Measurements from ENCODE around the gene MEGF11. TPM values are rescaled to one million over a fixed set of nuclear protein-coding genes. Genes with fewer than 3 reads are reported as not detected.

Gene MEGF11
- total RNA-seq, 2 donors from 2014 or later: not detected

DNA sequence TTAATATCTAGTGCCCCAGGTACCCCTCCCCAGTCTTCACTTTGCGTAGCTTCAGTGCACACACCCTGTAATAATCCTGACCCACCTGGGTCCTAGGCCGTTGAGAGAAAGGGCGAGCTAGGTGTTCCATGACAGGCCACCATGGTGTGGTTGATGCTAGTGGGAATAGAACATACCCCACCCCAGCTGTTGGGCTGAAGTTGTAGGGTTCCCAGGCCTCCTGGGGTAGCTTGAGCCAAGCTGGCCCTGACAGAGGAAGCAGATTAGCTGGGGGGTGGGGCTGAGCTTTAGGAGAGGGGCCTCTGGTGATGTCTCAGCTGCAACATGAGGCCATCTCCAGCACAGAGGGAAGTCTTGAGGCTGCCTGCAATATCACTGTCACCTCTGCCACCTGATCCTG lies 343.7 kb downstream of the MEGF11 start:
- H3K9ac ChIP-seq (ENCODE audit: low read depth in 2 of 2, low read length in 2 of 2): no peak overlapping the region
- no peak overlapping the region for H3K27ac ChIP-seq
- TF ChIP-seq, protein P1, sequence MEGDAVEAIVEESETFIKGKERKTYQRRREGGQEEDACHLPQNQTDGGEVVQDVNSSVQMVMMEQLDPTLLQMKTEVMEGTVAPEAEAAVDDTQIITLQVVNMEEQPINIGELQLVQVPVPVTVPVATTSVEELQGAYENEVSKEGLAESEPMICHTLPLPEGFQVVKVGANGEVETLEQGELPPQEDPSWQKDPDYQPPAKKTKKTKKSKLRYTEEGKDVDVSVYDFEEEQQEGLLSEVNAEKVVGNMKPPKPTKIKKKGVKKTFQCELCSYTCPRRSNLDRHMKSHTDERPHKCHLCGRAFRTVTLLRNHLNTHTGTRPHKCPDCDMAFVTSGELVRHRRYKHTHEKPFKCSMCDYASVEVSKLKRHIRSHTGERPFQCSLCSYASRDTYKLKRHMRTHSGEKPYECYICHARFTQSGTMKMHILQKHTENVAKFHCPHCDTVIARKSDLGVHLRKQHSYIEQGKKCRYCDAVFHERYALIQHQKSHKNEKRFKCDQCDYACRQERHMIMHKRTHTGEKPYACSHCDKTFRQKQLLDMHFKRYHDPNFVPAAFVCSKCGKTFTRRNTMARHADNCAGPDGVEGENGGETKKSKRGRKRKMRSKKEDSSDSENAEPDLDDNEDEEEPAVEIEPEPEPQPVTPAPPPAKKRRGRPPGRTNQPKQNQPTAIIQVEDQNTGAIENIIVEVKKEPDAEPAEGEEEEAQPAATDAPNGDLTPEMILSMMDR (IDR thresholded peaks at IDR 0.05): no peak
- intact Hi-C loops (cut with DNase I): no loop called here
- H3K9me3 ChIP-seq: no peaks in the 10 kb centered on the region
- no peak for DNase-seq
- no peaks in the 10 kb centered on the region for H3K27me3 ChIP-seq
- H3K36me3 ChIP-seq: no peaks in the 10 kb centered on the region
- H3K4me3 ChIP-seq: no peak overlapping the region
- H3K4me1 ChIP-seq: no peaks in the 10 kb centered on the region

DNA sequence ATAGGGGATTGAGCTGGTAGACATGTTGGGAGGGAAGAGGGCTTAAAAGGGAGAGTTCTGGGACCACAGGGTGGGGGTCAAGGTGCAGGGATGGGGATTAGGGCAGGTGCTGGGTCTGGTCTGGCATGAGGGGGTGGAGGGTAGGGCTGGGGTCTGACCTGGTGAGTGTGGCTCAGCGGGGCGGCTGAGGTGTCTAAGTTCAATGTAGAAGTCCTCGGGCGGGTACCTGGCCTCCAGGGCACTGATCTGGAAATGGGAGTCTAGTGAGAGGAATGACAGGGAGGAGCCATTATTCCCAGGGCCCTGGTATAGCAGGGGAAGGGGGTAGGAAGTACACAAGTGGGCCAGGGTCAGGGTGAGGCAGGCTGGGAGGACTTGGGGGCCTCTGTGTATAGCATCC lies 344.7 kb downstream of the MEGF11 start:
- no peak overlapping the region for H3K27ac ChIP-seq
- H3K4me3 ChIP-seq: no peak overlapping the region
- TF ChIP-seq, protein P1 (IDR thresholded peaks at IDR 0.05): no peak
- H3K4me1 ChIP-seq: no peaks in the 10 kb centered on the region
- intact Hi-C loops (cut with DNase I): no loop called here
- no peak overlapping the region for H3K9ac ChIP-seq (ENCODE audit: low read depth in 2 of 2, low read length in 2 of 2)
- no peaks in the 10 kb centered on the region for H3K9me3 ChIP-seq
- DNase-seq: no peak
- H3K36me3 ChIP-seq: no peaks in the 10 kb centered on the region
- no peaks in the 10 kb centered on the region for H3K27me3 ChIP-seq

DNA sequence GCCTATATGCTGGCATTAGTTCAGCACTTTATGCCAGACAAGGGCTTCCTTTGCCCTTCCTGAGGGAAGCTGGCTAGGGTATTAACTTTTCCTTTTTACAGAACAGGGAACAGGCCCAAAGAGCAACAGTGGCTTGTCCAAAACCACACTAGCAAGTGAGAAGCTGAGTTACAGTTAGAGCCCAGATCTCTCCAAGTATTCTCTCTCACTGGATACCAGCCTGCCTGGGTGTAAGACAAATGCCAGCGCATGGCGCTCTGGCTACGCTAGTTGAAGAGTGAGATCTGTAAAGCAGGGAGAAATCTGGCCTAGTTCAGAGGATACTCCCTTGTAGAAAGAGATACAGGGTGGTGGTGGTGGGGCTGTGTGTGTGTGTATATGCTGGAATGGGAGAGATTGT lies 345.9 kb downstream of the MEGF11 start:
- intact Hi-C loops (cut with DNase I): no loop called here
- H3K27me3 ChIP-seq: no peaks in the 10 kb centered on the region
- H3K9ac ChIP-seq (ENCODE audit: low read depth in 2 of 2, low read length in 2 of 2): no peak overlapping the region
- H3K9me3 ChIP-seq: no peaks in the 10 kb centered on the region
- H3K4me1 ChIP-seq: no peaks in the 10 kb centered on the region
- no peak overlapping the region for H3K27ac ChIP-seq
- no peak for DNase-seq
- TF ChIP-seq, protein P1 (IDR thresholded peaks at IDR 0.05): no peak
- H3K36me3 ChIP-seq: no peaks in the 10 kb centered on the region
- H3K4me3 ChIP-seq: no peak overlapping the region

DNA sequence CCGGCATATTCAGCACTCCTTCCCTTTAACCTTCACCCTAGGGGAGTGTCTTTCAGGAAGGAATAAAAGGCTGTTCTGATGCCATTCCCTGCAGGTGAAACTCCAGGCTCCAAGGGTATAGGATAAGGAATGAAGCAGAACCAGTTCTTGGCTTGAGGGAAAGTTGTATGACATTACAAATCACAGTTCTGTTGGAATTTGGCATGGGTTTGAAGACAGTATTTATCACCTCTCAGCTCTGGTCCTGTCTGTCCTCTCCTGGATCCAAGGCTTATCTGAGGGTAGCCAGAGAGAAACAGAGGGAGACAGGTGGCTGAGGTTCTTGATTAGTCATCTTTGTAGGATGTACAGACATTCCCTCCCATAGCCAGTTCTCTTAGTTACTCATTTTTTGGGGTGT lies 347.2 kb downstream of the MEGF11 start:
- no peaks in the 10 kb centered on the region for H3K4me1 ChIP-seq
- intact Hi-C loops (cut with DNase I): no loop called here
- no peak overlapping the region for H3K27ac ChIP-seq
- no peak for DNase-seq
- no peaks in the 10 kb centered on the region for H3K9me3 ChIP-seq
- H3K36me3 ChIP-seq: no peaks in the 10 kb centered on the region
- no peak overlapping the region for H3K9ac ChIP-seq (ENCODE audit: low read depth in 2 of 2, low read length in 2 of 2)
- H3K27me3 ChIP-seq: no peaks in the 10 kb centered on the region
- H3K4me3 ChIP-seq: no peak overlapping the region
- TF ChIP-seq, protein P1 (IDR thresholded peaks at IDR 0.05): no peak

DNA sequence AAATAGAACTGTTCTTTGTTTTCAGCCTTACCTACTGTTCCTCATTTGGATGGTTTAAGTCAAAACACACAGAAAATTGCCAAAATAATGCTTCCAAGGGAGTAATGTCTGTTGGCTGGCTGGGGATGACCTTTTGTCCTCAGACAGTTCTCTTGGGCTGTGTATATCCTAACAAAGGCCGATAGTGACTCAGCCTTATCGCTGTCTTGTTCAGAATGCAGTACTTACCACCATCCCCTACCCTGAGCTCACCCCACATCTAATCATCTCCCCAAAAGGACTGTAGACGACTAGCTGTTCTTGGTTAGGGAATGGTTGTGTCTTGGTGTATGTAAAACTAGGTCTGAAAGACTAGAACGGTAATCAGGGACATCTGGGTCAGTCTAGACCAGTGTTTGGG lies 349.2 kb downstream of the MEGF11 start:
- intact Hi-C loops (cut with DNase I): no loop called here
- DNase-seq: no peak
- no peak overlapping the region for H3K27ac ChIP-seq
- H3K36me3 ChIP-seq: no peaks in the 10 kb centered on the region
- no peaks in the 10 kb centered on the region for H3K4me1 ChIP-seq
- no peaks in the 10 kb centered on the region for H3K27me3 ChIP-seq
- H3K4me3 ChIP-seq: no peak overlapping the region
- H3K9ac ChIP-seq (ENCODE audit: low read depth in 2 of 2, low read length in 2 of 2): peak overlapping the region in 1 of 2 donors; percentile 16
- no peaks in the 10 kb centered on the region for H3K9me3 ChIP-seq
- TF ChIP-seq, protein P1 (IDR thresholded peaks at IDR 0.05): no peak
